NCI-H146 treated with DMSO at 0.1 percent for 48 hours (cell line): ENCODE data around the gene DPEP2NB.
"Not testable (repeated sequence)": the region's sequence is repeated elsewhere in the genome, so short reads cannot be mapped to it uniquely, and the experiment has no call there.

Experiments used
- DNase-seq: peaks from one replicate; lab custom pipeline; 2025; ENCODE audit not compliant: unreplicated experiment; lab: John Stamatoyannopoulos, UW

DPEP2NB gene

DNA sequence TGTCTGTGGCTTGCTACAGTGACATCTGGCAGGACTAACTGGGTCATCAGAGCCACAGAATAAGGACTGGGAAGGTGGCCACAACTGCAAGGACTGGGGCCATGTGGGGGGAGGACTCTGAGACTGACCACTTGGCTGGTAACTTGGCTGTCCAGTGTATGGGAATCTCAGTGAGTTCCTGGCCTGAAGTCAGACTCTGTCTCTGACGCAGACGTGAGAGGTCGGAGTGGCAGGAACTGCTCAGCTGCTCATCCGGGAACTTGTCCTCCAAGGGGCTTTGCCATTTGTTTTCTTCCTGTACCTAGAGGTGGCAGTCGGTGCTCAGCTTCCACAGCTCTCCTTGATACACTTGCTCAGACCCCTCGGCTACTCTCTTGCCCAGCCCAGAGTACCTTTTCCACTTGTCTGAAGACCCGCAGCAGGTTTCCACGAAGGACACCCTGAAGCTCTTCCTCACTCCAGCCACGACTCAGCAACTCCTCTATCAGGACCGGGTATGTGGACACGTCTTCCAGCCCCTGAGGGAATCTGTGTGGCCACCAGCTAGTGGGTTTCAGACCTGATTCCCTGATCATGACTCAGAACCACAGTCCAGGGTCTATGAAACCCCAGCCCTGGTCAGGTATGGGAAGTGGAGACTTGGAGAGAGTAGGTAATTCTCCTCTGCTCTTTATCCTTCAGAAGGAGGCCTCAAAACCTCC lies 28.1 kb downstream of the DPEP2NB start:
- DNase-seq, result no peak

DNA sequence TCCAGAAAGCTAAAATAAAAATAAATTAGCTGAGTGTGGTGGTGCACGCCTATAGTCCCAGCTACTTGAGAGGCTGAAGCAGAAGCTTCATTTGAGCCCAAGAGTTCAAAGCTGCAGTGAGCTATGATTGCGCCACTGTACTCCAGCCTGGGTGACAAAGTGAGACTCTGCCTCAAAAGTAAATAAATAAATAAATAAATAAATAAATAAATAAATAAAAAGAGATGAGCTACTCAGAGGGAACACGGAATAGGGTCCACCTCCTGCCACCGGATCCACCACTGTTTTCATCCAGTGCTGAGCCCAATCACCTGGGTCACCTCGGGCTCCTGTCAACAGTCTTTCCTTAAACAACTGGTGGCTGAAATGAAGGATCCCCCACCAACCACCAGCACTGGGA lies 28.8 kb downstream of the DPEP2NB start:
- no peak for DNase-seq

DNA sequence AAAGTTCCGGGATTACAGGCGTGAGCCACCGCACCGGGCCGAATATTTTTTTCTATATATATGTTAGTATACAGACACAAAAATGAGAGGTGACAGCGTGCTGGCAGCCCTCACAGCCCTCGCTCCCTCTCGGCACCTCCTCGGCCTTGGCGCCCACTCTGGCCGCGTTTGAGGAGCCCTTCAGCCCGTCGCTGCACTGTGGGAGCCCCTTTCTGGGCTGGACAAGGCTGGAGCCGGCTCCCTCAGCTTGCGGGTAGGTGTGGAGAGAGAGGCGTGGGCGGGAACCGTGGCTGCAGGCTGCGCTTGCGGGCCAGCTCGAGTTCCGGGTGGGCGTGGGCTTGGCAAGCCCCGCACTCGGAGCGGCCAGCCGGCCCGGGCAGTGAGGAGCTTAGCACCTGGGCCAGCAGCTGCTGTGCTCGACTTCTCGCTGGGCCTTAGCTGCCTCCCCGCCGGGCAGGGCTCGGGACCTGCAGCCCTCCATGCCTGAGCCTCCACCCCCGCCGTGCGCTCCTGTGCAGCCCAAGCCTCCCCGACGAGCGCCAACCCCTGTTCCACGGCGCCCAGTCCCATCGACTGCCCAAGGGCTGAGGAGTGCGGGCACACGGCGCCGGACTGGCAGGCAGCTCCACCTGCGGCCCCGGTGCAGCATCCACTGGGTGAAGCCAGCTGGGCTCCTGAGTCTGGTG lies 33.6 kb downstream of the DPEP2NB start:
- DNase-seq, result no peak

DNA sequence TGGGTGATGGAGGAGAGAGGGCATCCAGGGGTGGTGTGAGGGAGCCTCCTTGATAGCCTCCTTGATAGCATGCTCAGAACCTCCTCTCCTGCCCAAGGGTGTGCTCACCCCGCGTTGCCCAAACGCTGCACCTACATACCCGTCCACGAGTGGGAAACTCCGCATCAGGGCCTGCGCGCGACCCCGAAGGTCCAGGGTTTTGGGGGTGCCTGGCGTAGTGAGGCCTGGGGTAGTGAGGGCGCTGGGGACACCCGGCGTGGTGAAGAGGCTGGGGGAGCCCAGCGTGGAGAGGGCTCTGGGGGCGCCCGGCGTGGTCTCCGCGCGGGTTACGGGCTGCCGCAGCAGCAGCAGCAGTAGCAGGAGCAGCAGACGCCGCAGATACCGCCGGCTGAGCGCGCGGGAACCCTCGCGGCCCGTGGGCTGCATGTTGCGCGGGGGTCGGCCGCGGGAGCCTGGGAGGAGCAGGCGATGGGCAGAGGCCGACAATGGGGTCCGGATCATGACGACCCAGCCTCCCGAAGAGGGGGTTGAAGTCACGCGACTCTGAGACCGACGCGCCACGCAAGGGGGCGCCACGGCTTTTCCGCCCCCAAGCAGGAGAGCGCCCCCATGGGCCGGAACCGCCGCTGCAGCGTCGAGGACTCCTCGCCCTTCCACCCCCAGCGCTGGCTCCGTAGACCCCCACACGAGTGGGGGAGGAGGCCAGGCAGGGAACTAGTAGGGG lies 35.6 kb downstream of the DPEP2NB start, which contains the start of gene DPEP3:
Gene DPEP3 (minus strand): TSS at position 545 of the 724 bp plus-strand sequence. CDS start 119 bp downstream, at position 426.
- no peak for DNase-seq

DNA sequence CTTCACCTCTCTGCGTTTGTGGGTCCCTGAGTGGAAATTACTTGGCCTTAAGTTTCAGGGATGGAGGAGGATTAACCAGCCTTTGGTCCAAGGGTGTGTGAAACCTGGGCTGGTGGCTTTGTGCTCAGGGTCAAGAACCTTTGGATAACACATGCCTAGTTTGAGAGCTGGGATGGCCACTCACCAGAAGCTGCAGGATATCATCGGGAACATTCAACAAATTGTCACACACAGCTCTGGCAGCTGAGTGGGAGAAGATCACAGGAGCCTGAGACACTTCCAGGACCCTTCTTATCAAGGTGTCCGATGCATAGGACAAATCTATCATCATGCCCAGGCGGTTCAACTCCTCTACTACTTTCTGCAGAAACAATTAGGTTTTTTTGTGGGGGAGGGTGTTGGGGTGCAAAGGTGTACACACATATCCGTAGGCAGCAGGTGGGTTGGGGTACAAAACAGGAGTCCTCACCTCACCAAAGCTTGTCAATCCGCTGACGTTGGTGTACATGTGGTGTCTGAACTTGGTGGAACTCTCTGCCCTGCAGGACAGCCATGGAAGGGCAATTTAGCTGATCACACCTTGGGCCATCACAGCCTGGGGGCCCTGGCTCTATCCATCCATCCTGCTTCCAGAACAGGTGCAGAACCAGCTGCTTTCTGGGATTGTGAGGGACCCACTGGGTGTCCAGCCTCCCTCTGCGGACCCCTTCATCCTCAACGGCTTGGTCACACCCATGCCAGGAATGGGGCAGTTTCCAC lies 38.1 kb downstream of the DPEP2NB start:
- DNase-seq, result no peak

DNA sequence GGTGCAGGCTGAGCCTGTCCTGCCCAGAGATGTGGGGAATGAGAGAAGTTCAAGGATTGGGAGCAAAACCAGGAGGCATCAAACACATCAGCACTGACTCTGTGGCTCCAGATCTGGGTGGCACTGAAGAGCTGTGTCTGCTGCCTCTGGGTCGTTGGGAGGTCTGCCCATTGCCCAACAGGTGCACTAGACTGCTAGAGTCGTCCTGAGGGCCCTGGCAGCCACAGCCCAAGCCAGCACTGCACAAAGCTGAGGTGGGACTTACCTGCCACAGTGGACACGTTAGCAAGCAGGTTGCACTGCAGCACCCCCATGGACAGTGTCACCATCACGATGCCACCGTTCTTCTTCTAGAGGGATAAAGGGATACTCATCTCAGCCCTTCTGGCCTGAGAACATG lies 38.7 kb downstream of the DPEP2NB start:
- no peak for DNase-seq

DNA sequence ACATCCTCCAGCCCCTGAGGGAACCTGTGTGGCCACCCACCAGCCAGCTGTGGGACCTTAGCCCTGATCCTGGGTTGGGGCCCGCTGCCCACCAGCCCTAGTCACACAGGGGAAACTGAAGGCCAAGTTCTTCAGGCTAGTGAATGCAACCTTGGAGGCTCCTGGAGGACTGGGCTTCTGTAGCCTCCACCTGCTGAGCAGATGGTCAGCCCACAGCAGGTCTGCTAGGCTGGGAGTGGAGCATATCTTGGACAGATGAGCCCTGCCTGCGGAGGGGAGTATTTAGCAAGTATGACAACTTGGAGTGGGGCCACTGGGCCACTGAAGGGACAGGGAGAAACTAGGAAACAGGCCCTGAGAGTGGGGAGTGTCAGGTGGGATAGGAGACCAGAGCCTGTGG lies 39.5 kb downstream of the DPEP2NB start:
- DNase-seq, result no peak

DNA sequence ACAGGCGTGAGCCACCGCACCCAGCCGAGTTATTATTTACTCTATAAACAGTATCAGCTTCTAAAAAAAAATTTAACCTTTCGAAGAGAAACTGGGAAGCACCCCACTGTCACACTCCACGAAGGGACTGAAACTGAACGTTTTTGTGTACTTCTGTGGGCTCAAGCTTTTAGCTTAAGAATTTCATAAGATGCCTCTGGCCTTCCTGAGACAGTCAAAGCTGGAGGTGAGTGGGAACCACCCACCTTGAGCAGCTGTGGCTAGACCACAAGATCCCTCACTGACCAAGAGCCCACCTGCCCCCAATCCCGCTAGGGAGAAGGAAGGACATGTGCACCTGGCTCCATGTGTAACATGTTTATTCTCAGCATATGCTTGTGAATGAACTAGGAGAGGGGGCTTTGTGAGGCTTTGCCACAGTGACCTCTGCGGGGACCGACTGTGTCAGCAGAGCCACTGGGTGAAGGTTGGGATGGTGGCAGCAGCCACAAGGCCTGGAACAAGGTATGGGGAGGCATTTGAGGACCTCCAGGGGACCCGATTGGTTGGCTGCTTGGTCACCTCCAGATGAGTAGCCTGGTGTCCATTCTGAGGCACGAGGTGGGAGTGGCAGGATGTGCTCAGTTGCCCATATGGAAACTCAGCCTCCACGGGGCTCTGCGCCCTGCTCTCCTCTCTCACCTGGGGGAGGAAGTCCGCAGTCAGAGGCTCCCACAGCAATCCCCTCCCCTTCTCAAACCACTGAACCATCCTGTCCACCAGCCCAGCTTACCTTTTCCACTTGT lies 40.2 kb downstream of the DPEP2NB start:
- DNase-seq, result no peak

DNA sequence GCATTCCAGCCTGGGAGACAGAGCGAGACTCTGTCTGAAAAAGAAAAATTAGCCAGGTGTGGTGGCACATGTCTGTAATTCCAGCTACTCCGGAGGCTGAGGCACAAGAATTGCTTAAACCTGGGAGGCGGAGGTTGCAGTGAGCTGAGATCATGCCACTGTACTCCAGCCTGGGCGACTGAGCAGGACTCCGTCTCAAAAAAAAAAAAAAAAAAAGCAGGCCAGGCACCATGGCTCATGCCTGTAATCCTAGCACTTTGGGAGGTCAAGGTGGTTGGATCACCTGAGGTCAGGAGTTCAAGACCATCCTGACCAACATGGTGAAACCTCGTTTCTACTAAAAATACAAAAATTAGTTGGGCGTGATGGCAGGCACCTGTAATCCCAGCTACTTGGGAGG lies 43.4 kb downstream of the DPEP2NB start:
- DNase-seq, result not testable (repeated sequence)

DNA sequence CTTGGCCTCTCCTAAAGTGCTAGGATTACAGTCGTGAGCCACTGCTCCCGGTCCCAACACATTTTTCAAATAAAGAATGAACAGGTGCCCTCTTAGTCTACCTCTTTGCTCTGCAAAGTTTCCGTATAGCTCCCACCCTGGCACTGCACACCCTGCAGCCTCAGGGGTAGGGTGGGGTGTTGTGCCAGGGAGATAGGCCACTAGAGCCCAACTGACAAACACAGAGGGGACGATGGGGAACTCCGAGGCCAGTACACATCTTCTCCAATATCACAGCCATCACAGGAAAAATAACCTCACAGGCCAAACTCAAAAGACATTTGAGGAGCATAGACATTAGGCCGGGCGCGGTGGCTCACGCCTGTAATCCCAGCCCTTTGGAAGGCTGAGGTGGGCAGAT lies 44.6 kb downstream of the DPEP2NB start:
- no peak for DNase-seq

DNA sequence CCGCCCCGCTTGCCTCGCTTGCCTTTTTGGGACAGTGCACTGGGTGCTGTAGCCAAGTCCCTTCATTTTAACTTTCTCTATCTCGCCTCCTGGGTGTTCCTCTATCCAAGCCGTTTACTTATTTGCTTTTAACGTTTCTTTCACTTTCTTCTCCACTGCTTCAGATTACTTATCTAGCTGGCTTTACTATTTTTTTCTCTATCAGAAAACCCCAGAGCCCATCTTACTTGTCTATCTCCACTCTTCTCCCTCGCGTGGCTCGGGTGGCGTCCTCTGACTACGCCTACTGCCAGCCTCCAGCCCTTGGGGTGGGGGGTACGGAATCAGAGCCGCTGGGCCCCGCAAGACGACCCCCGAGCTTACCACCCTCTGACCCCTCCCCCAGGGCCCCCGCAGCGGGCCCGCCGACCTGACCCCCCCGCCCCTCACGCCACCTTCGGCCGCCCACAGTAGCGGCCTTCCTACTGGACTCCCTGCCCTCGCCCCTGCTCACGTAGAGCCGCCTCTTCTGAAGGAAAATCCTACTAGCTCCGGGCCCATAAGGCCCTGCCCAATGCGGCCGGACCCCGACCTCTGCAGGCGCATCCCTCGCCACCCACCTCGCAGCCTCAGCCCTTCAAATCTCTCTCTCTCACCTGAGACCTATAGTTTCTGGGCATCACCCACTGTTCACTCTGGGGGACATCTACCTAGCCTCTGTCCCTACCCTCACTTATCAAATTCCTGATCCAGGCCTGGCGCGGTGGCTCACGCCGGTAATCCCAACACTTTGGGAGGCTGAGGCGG lies 46.3 kb downstream of the DPEP2NB start:
- DNase-seq, result no peak

DNA sequence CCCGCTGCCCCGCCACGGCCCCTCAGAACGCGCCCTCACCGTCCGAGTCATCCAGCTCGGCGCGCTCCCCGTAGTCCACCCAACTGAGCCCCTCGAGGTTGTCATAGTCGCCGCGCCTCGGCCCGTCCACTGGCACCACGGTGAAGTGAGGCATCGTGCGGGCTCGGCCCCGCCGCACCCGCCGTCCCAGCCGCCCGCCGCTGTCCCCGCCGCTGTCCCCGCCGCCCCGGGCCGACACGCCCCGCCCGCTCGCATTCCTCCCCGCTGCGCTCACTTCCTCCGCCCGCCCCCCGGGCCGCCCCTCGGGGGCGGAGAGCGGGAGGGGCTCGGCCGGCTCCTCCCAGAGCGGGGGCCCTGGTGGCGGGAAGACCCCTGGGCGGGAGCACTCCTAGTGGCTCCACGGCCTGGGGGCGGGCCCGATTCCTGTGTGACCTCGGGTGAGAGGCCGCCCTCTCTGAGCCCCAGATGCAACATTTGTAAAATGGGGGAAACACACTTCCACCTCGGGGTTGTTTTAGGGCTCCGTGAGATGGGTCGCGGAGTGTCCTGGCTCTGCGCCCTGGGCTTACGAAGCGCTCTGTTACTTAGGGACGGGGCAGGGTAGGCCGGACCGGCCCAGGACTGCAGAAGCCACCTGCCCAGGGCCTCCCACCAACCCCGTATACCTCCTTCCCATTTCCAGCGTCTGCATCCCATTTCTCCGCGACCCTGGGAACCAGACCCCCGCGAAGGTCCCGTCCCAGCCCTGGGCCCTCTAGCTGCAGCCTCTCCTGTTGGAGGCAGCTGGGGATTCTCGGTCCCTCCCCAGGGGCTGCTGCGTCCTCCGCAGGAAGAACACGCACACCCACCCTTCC lies 47.1 kb downstream of the DPEP2NB start, which contains the start of gene SLC12A4:
Gene SLC12A4 (minus strand): TSS at position 238 of the 854 bp plus-strand sequence. CDS start 84 bp downstream, at position 154.
- peak; percentile 22 for DNase-seq

DNA sequence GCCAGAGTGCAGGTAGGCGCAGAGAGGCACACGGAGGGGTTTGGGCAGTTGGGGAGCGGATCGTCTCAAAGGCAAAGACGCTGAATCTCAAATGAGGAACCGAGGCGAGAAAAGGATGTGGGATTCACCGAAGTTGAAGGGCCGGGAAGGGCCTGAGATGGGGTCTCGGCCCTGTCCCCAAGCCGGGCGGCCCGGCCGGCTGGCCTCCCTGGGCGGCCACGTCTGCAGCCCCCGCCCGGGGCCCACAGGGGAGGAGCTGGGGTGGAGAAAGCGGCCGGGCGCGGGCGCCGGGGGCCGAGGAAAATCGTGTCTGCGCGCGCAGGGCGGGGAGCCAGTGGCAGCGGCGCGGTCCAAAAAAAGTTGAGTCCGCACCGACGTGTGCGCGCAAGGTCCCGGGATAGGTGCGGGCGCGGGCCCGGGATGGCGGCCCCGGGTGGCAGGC lies 47.7 kb downstream of the DPEP2NB start:
- DNase-seq, result no peak

DNA sequence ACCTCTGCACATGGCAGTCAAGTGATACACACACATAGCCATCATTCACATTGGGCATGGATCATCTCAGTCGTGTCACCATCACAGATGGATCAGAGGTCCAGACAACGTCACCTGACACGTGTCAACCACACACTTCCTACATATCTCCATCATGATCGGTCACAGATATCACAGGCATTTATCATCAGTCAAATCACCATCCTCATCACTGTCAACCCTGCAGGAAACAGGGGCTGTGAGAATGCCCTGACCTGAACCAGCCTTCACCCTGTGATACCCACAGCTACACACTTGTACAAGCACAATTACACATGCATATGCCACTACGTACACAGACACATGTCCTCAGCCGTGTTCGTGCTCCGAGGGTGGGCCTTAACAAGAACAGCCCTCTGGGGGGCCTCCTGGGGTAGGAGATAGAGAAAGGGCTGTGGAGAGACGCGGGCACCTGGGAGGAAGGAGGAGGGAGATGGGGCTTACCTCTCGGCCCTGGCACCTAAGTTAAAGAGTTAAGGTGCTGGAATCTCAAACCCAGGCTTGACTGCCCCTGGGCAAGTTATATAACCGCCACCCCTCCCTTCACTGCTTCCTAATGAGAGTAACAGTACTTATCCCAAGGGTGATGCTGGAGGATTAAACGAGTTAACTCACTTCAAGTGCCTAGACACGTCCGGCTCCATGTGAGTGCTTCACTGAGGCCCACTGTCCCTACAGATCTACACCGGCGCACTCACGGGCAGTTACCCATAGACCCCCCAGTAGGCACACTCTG lies 48.3 kb downstream of the DPEP2NB start:
- no peak for DNase-seq

DNA sequence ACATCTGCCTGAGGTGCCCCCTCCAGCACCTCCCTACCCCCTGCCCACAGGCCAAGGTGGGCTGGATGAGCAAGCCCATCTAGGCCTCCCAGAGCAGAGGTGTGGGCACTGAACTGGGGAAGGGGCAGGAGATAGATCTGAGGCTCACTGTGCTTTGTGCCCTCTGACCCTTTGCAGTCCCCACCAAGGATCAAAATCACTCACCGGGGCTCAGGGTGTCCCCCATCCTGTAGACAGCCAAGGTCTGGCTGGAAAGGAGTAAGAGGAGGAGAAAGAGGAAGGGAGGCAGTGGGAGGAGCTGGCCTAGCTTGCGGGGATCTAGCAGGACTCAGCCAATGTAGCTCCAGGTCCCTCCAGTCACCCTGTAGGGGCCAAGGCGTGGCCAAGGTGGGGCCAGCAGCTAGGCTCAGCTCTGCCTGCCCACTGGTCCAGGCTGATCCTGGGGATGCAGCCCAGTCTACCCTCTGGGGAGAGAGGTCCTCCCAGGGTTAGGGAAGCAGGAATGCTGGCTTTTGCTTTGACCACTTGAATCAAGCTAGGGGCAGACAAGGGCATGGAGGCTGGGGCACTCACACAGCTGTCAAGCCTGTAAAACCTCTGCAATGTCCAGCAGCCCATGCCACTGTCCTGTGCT lies 49.0 kb downstream of the DPEP2NB start:
- no peak for DNase-seq

DNA sequence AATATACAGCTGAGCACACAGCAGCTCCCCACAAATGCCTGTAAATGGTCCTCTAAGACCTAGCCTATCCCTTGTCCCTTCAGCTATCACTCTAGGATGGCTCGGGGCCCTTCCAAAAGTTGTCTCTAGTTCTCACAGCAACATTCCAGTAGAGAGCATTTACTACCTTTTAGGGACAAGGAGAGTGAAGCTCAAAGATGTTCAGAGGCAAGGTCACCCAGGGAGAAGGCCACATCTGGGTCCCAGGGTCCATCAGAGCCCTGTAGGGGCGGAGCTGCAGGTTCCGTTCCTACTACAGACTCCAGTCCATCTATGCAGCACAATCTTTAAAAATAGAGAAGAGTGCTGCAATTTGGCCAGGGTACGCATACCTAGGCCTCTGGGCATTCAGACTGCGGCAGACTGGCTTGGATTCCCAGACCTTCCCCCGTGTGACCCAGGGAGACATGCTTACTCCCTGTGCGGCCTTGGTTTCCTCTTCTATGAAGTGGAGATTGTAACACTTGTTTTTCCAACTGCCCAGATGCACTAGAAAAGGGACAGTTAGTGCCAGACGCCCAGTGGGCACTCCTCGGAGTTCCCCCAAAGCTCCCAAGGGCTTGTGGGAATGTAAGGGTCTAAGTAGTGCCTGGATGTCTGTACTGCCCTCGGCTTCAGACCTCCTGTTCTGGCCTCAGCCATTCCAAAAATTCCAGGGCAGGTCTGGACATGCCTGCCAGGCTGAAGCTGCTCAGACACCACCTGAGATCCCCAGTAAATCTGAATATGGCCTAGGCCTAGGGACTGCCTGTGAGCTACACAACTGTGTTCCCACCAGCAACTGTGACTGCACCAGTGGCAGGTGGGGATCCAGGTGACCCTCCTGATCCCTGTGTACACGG lies 49.8 kb downstream of the DPEP2NB start:
- no peak for DNase-seq
